Prostate gland (tissue), 2 donors: ENCODE measurements around the gene KCNQ5. TPM values are rescaled to one million over a fixed set of nuclear protein-coding genes. Genes with fewer than 3 reads are reported as not detected.

Experiments used
- DNase-seq: peaks from one replicate; pipeline ENCODE4 v3.0.0-alpha.2; 2019; ENCODE audit warnings: low spot score
- H3K27ac ChIP-seq, 2 donors: fragments of 200-600 bp; sonication (generic); 2 replicates each; pipeline ENCODE4 v1.5.1; 2017 to 2019
- H3K27me3 ChIP-seq: fragments of 200-600 bp; sonication (generic); replicated peaks from 2 replicates; pipeline ENCODE4 v1.5.1; 2019; ENCODE audit not compliant: insufficient read depth
- H3K36me3 ChIP-seq, 2 donors: fragments of 200-600 bp; sonication (generic); 1 replicate in 1 of 2; 2 replicates in 1 of 2; pipeline versions ENCODE4 v1.5.1 to v1.8.1; 2017 to 2019
- H3K4me1 ChIP-seq: fragments of 200-600 bp; sonication (generic); replicated peaks from 2 replicates; pipeline ENCODE4 v1.5.1; 2019
- H3K4me3 ChIP-seq, 2 donors: fragments of 200-600 bp; sonication (generic); 2 replicates each; pipeline ENCODE4 v1.5.1; 2017 to 2019
- H3K9me3 ChIP-seq: fragments of 200-600 bp; sonication (generic); 2 replicates; pipeline ENCODE4 v1.5.1; 2017
- POLR2A ChIP-seq: fragments of 450-650 bp; IDR thresholded peaks from one replicate; pipeline ENCODE4 v1.6.1; 2016; ENCODE audit warnings: antibody characterized with exemption, mild to moderate bottlenecking
- POLR2AphosphoS5 ChIP-seq: sonication (generic); formaldehyde crosslinking; IDR thresholded peaks from one replicate; pipeline ENCODE4 v1.6.1; 2017; ENCODE audit warnings: antibody characterized with exemption
- WGBS: methylation state at CpG from one replicate; pipeline ENCODE4 v1.1.5; 2018; 5-methylcytosine and 5-hydroxymethylcytosine counted together
- intact Hi-C: fragments of 100-400 bp; cut with DNase I; formaldehyde crosslinking; loops from one replicate; pipeline ENCODE4 v1.14.2; 2022
- total RNA-seq, 2 donors: library from RNA; depleted of rRNA; stranded (reverse); fragments of >200 nt; gene quantifications; one replicate each; pipeline ENCODE4 v1.1.0, GENCODE V29; 2016
- TF ChIP-seq, protein P1 (sequence below), 4 experiments: fragments of 200-600 bp in 2 of 4; fragments of 450-650 bp in 2 of 4; sonication (generic) in 2 of 4; IDR thresholded peaks; 1 replicate in 3 of 4; 2 replicates in 1 of 4; pipeline ENCODE4 v1.5.1; 2016 to 2019; ENCODE audit warnings: antibody characterized with exemption in 4 of 4, mild to moderate bottlenecking in 2 of 4, moderate library complexity in 2 of 4

The KCNQ5 gene
- total RNA-seq, 2 donors from 2014 or later: 3.6 to 4.1 TPM

DNA sequence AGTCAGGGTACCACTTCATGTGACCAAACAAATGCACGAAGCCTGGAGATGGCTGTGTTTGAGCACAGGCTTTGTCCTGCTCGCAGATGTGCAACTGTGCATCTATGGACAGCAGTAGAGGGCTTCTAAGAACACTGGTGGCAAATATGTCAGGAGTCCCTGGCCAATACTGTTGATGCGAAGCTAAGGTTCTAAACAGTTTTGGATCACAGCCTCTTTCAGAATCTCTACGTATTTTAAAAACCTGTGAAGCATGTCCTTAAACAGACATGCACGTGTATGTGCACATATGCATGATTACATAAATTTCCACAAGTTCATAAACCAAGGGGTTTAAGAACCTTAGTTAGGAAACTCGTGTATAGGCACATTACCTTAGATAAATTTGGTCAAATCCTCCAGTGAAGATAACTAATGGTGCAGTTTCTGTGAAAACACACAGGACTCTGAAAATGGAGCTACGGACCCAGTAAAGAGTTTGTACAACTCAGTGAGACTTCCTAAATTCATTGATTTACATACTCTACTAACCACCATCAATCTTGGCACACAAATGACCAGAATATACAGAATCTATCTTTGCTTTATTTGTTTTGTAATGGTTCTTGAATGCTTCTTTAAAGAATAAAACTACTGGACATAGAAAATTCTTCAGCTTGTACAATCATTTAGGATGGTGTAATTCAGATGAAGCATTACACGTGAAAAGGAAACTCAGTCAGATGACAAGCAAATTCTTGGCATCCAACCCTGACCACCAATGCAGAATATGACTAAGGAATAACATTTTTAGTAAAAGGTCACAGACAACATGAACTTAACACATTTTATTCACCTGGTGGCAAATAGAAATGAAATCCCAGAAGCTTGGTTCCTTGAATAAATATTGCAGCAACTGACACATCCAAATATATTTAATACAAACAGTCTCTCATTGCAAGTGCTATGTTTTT, 27.4 kb downstream of the KCNQ5 start:
- Histone ChIP-seq H3K4me3 (no peak overlapping the region), H3K9me3 (no peaks in the 10 kb centered on the region), H3K4me1 (no peaks in the 10 kb centered on the region), H3K27ac (no peak overlapping the region), H3K27me3 (no peaks in the 10 kb centered on the region), H3K36me3 (no peaks in the 10 kb centered on the region)
- TF ChIP-seq POLR2AphosphoS5 (no peak), POLR2A (no peak)
- TF ChIP-seq, protein P1, sequence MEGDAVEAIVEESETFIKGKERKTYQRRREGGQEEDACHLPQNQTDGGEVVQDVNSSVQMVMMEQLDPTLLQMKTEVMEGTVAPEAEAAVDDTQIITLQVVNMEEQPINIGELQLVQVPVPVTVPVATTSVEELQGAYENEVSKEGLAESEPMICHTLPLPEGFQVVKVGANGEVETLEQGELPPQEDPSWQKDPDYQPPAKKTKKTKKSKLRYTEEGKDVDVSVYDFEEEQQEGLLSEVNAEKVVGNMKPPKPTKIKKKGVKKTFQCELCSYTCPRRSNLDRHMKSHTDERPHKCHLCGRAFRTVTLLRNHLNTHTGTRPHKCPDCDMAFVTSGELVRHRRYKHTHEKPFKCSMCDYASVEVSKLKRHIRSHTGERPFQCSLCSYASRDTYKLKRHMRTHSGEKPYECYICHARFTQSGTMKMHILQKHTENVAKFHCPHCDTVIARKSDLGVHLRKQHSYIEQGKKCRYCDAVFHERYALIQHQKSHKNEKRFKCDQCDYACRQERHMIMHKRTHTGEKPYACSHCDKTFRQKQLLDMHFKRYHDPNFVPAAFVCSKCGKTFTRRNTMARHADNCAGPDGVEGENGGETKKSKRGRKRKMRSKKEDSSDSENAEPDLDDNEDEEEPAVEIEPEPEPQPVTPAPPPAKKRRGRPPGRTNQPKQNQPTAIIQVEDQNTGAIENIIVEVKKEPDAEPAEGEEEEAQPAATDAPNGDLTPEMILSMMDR (IDR thresholded peaks at IDR 0.05): no peak
- intact Hi-C loops: no loop called here
- 83% methylated on average over 8 of the region's 8 CpGs for WGBS
- DNase-seq: no peak

DNA sequence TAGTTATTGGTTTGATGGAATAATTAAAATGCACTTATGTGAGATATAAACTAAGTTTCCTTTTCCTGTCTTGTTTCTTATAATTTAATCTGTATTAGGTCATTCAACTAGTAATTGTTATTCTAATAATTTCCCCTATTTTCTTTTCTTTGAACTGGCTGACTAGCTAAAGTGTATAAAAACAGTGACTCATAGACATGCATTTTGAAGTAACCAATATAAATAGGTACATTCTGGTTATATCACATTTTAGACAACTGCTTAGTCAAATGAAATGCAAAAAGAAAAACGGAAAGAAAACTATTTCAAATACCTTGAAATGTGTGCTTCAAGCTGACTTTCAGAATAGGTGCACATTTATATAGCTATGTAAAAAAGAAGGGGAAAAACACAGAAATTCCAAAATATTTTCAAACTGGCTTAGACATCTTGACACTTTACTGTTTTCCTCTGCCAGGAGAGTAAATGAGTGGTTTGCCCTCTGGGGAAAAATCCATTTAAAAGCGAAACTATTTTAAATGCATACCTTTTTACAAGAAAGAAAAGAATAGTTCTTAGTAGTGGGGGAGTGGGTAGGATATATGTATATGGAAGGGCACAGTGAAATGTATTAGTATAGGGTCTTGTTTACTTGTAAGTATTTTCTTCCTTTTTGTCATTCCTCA, 28.3 kb downstream of the KCNQ5 start:
- H3K4me3 ChIP-seq: no peak overlapping the region
- H3K27ac ChIP-seq: no peak overlapping the region
- H3K27me3 ChIP-seq: no peaks in the 10 kb centered on the region
- no peaks in the 10 kb centered on the region for H3K9me3 ChIP-seq
- no peaks in the 10 kb centered on the region for H3K36me3 ChIP-seq
- DNase-seq: no peak
- H3K4me1 ChIP-seq: no peaks in the 10 kb centered on the region
- intact Hi-C loops: no loop called here
- no peak for TF ChIP-seq POLR2AphosphoS5
- TF ChIP-seq, protein P1 (IDR thresholded peaks at IDR 0.05): no peak
- no peak for TF ChIP-seq POLR2A
- 29% methylated on average over 2 of the region's 2 CpGs for WGBS

DNA sequence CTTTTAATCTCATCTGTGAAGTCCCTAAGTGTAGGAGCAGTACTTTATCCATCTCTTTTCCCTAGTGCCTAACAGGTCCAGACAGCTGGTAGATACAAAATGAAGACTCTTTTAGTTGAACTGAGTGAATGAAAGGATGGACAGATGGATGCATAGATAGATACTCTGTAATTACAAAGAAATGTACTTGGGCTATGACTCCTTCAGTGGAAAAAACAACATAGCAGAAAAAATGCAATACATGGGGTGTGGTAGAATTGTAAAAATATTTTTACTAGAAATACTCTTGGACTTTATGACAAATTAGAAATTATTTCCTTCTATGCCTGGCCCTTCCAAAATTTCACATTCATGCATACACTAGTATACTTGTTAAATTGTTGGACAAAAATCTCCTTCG, 29.3 kb downstream of the KCNQ5 start:
- no peaks in the 10 kb centered on the region for H3K9me3 ChIP-seq

DNA sequence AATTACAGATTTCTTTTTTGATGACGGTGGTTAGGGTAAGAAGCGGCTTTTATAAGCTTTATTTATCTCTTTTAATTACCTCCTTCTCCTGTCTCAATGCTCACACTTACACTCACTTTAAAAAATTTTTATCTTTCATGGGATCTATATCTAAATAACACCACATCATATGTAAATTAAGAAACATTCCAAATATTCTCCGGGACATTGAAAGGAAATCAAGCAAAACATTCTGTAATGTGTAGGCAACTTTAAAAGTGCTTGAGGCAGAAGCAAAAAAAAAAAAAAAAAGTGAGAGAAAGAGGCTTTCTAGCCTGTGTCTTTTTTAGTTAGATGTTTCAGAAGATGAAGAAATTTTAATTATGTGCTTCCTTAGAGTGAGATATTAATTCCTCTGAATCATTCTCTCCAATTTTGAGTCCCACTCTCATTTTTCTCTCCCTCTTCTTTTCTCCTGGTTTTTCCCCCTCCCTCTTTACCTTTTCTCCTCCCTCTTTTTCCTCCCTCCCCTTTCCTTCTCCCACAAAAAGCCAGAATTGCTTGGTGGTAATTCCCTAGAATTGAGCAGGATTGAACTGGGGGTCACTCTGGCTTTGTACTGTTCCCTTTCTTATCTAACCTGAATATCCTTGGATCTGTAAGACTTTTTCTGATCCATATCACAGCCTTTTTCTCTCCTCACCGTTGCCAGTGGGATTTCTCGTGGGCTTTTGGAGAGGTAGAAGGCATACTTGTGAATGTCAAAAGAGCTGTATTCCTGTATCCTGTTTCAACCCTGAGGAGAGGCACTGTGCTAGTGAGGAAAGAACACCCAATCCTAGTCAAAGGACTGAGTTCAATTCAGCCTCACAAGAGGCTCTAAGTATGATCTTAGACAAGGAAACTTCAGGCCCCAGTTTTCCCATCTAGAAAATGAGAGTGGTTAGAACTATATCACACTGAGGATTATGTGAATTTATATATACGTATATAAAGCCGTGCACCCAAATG, 30.4 kb downstream of the KCNQ5 start:
- H3K4me3 ChIP-seq: no peak overlapping the region

More for the DNA sequence above, 29.3 kb downstream of the KCNQ5 start:
- no peak overlapping the region for H3K27ac ChIP-seq
- no peaks in the 10 kb centered on the region for H3K27me3 ChIP-seq
- intact Hi-C loops: no loop called here
- no peak overlapping the region for H3K4me3 ChIP-seq
- TF ChIP-seq, protein P1 (IDR thresholded peaks at IDR 0.05): no peak
- TF ChIP-seq POLR2A (no peak), POLR2AphosphoS5 (no peak)
- WGBS: 88% methylated on average over 1 of the region's 1 CpG
- no peaks in the 10 kb centered on the region for H3K4me1 ChIP-seq
- no peaks in the 10 kb centered on the region for H3K36me3 ChIP-seq
- no peak for DNase-seq

More for the DNA sequence above, 30.4 kb downstream of the KCNQ5 start:
- Histone ChIP-seq H3K4me1 (no peaks in the 10 kb centered on the region), H3K36me3 (no peaks in the 10 kb centered on the region), H3K27ac (no peak overlapping the region), H3K9me3 (no peaks in the 10 kb centered on the region), H3K27me3 (no peaks in the 10 kb centered on the region)
- intact Hi-C loops: no loop called here
- TF ChIP-seq POLR2A (no peak), POLR2AphosphoS5 (no peak)
- TF ChIP-seq, protein P1 (IDR thresholded peaks at IDR 0.05): no peak
- no peak for DNase-seq
- 71% methylated on average over 7 of the region's 7 CpGs for WGBS
